ENCODE measurements around the gene TTYH1.
A peak's percentile ranks its signal among the peaks of the same experiment; 100 is the strongest.

The TTYH1 gene

GRCh38 chr19:54389553-54389952 is 25.7 kb upstream of the TTYH1 start:
- H3K4me3 ChIP-seq (ENCODE audit: control insufficient read depth, low read depth, low read length), result no peak overlapping the region

GRCh38 chr19:54390942-54391577 is 24.2 kb upstream of the TTYH1 start:
- DNase-seq (ENCODE audit: low read depth), result peak; percentile 67
- no peak overlapping the region for H3K4me3 ChIP-seq (ENCODE audit: control insufficient read depth, low read depth, low read length)
- TF ChIP-seq CTCF (conservative IDR thresholded peaks at IDR 0.05; ENCODE audit: control insufficient read depth, insufficient read depth, low read depth, low read length), result peak; percentile 70

More at GRCh38 chr19:54389553-54389952, 25.7 kb upstream of the TTYH1 start:
- no peak for DNase-seq (ENCODE audit: low read depth)
- no peak for TF ChIP-seq CTCF (conservative IDR thresholded peaks at IDR 0.05; ENCODE audit: control insufficient read depth, insufficient read depth, low read depth, low read length)

GRCh38 chr19:54391589-54392061 is 23.6 kb upstream of the TTYH1 start:
- H3K4me3 ChIP-seq (ENCODE audit: control insufficient read depth, low read depth, low read length), result no peak overlapping the region
- DNase-seq (ENCODE audit: low read depth), result no peak
- TF ChIP-seq CTCF (conservative IDR thresholded peaks at IDR 0.05; ENCODE audit: control insufficient read depth, insufficient read depth, low read depth, low read length), result no peak

- TF ChIP-seq CTCF (conservative IDR thresholded peaks at IDR 0.05; ENCODE audit: control insufficient read depth, insufficient read depth, low read depth, low read length), result no peak
- no peak overlapping the region for H3K4me3 ChIP-seq (ENCODE audit: control insufficient read depth, low read depth, low read length)
- no peak for DNase-seq (ENCODE audit: low read depth)
Observed at GRCh38 chr19:54392105-54392504, 23.2 kb upstream of the TTYH1 start.

GRCh38 chr19:54393381-54393780 is 21.9 kb upstream of the TTYH1 start:
- no peak overlapping the region for H3K4me3 ChIP-seq (ENCODE audit: control insufficient read depth, low read depth, low read length)
- DNase-seq (ENCODE audit: low read depth), result no peak
- TF ChIP-seq CTCF (conservative IDR thresholded peaks at IDR 0.05; ENCODE audit: control insufficient read depth, insufficient read depth, low read depth, low read length), result no peak

- DNase-seq (ENCODE audit: low read depth), result no peak
- H3K4me3 ChIP-seq (ENCODE audit: control insufficient read depth, low read depth, low read length), result no peak overlapping the region
- TF ChIP-seq CTCF (conservative IDR thresholded peaks at IDR 0.05; ENCODE audit: control insufficient read depth, insufficient read depth, low read depth, low read length), result no peak
Observed at GRCh38 chr19:54395685-54396084, 19.6 kb upstream of the TTYH1 start.
